Liver (tissue), 3 donors: ENCODE measurements around the gene TCF25.

Source experiments
- RAD21 ChIP-seq, 2 donors: IDR thresholded peaks; 2 replicates each; pipeline ENCODE4 v1.6.1; 2016; ENCODE audit warnings: antibody characterized with exemption in 2 of 2, mild to moderate bottlenecking in 2 of 2
- TAF1 ChIP-seq: conservative IDR thresholded peaks from 2 replicates; pipeline ENCODE4 v1.6.1; 2016; ENCODE audit warnings: antibody characterized with exemption, mild to moderate bottlenecking
- TF ChIP-seq, protein P1 (sequence below): fragments of 150-350 bp; IDR thresholded peaks from 2 replicates; pipeline ENCODE4 v1.5.1; 2017; ENCODE audit warnings: improper control_type of control experiment, low read depth, low read length; ENCODE audit not compliant: missing input control
- donor health status: healthy.
- donor health status: healthy.

DNA sequence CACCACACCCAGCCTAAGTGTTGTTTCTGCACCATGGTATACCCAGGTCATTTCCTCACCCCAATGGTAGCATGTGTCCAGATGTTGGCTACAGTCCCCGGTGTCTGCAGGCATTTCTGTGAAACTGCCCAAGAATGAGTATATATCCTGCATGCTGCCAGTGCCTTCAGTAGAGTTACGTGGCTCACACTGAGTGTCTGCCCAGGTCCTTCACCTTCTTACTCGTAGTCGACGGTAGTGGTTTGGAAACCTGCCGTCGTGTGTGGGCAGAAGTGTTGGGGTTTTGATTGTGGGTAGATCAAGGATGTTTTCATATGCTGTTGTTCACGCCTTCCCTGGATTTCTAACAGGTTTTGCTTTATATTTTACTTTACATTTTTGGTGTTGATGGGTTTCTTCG, 16.8 kb downstream of the TCF25 start:
- TF ChIP-seq, protein P1, sequence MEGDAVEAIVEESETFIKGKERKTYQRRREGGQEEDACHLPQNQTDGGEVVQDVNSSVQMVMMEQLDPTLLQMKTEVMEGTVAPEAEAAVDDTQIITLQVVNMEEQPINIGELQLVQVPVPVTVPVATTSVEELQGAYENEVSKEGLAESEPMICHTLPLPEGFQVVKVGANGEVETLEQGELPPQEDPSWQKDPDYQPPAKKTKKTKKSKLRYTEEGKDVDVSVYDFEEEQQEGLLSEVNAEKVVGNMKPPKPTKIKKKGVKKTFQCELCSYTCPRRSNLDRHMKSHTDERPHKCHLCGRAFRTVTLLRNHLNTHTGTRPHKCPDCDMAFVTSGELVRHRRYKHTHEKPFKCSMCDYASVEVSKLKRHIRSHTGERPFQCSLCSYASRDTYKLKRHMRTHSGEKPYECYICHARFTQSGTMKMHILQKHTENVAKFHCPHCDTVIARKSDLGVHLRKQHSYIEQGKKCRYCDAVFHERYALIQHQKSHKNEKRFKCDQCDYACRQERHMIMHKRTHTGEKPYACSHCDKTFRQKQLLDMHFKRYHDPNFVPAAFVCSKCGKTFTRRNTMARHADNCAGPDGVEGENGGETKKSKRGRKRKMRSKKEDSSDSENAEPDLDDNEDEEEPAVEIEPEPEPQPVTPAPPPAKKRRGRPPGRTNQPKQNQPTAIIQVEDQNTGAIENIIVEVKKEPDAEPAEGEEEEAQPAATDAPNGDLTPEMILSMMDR = no peak
- TF ChIP-seq RAD21 (IDR thresholded peaks at IDR 0.05) (no peak), TAF1 (no peak)
